Astrocyte of the cerebellum (primary cell): ENCODE results near the gene UBE2E2.

Experiments
- DNase-seq: peaks from one replicate; pipeline ENCODE4 v3.0.0-alpha.2; 2011; ENCODE audit warnings: low read depth
- H3K4me3 ChIP-seq: 2 replicates; pipeline ENCODE4 v1.5.1; 2011; ENCODE audit warnings: mild to moderate bottlenecking, low read depth, low read length, moderate library complexity
- in situ Hi-C: cut with HindIII; loops from 2 replicates; pipeline ENCODE4 v1.10.0; 2017; ENCODE audit warnings: low sequenced_read_pairs
- TF ChIP-seq, protein P1 (sequence below): IDR thresholded peaks from 2 replicates; pipeline ENCODE4 v1.5.1; 2012; ENCODE audit warnings: low read length, low read depth, moderate library complexity, mild to moderate bottlenecking; ENCODE audit errors: missing control alignments

The UBE2E2 gene

GRCh38 chr3:23241256-23241655, 38.1 kb downstream of the UBE2E2 start:
- H3K4me3 ChIP-seq, result no peak overlapping the region
- no peak for DNase-seq
- in situ Hi-C loops, result no loop called here
- TF ChIP-seq, protein P1, sequence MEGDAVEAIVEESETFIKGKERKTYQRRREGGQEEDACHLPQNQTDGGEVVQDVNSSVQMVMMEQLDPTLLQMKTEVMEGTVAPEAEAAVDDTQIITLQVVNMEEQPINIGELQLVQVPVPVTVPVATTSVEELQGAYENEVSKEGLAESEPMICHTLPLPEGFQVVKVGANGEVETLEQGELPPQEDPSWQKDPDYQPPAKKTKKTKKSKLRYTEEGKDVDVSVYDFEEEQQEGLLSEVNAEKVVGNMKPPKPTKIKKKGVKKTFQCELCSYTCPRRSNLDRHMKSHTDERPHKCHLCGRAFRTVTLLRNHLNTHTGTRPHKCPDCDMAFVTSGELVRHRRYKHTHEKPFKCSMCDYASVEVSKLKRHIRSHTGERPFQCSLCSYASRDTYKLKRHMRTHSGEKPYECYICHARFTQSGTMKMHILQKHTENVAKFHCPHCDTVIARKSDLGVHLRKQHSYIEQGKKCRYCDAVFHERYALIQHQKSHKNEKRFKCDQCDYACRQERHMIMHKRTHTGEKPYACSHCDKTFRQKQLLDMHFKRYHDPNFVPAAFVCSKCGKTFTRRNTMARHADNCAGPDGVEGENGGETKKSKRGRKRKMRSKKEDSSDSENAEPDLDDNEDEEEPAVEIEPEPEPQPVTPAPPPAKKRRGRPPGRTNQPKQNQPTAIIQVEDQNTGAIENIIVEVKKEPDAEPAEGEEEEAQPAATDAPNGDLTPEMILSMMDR, result no peak

- TF ChIP-seq, protein P1, result no peak
- no peak for DNase-seq
- H3K4me3 ChIP-seq, result no peak overlapping the region
- in situ Hi-C loops, result no loop called here
Measured at GRCh38 chr3:23242106-23242505, 39.0 kb downstream of the UBE2E2 start.

DNA sequence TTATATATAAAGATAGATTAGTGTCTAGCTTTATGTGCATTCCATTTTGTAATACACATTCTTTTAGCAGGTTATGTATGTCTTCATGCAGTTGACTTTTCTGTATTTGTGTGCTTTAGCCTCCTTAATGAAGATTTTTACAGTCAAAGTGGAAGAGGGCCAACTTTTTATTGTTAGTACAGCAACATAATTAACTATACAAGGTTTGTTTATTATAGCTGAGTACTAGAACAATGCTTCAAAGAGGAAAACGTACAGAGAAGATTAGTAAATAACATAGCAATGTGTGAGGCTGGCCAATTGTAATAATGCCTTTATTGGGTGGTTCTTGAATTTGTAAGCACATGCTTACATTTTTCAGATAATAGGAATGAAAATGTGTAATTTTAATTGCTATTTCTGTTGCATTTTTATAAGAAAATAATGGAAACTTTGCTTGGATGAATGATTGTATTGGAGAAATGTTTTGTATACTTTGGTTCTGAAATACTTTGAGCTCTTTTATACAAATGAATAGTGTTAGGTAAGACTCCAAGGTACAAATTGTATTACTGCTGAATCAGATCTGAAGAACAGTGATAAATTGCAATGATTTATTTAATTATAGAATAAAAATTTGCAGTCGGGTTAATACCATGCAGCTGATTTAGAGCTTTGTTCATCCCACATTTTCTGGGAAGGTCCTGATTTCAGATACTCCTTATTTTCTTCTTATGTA, 41.4 kb downstream of the UBE2E2 start:
- in situ Hi-C loops, result loop anchor here (5.0 kb wide), 1 partner anchor 38 kb away; no protein-coding TSS in a partner anchor
- DNase-seq, result no peak
- TF ChIP-seq, protein P1, result no peak
- no peak overlapping the region for H3K4me3 ChIP-seq

DNA sequence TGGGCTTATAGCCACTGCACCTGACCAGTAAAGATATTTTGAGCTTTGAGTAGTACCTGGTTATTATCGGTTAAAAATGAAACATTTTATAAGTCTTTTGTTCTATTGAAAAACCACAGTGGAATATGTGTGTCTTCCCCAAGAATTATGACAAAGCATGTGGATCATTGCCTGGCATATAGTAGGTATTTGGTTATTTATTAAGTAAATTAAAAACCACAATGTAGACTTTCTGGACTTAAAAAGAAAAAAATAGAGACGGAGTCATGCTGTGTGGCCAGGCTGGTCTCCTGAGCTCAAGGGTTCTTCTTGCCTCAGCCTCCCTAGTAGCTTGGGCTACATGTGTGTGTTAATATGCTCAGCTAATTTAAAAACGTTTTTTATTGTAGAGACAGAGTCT, 43.5 kb downstream of the UBE2E2 start:
- in situ Hi-C loops, result loop anchor here (5.0 kb wide), 1 partner anchor 36 kb away; no protein-coding TSS in a partner anchor
- DNase-seq, result no peak
- TF ChIP-seq, protein P1, result no peak
- H3K4me3 ChIP-seq, result no peak overlapping the region

GRCh38 chr3:23248594-23249131, 45.5 kb downstream of the UBE2E2 start:
- TF ChIP-seq, protein P1, result no peak
- DNase-seq, result no peak
- in situ Hi-C loops, result loop anchor here (5.0 kb wide), 1 partner anchor 34 kb away; no protein-coding TSS in a partner anchor
- H3K4me3 ChIP-seq, result no peak overlapping the region

- in situ Hi-C loops, result loop anchor here (5.0 kb wide), 1 partner anchor 32 kb away; no protein-coding TSS in a partner anchor
- TF ChIP-seq, protein P1, result no peak
- no peak for DNase-seq
- no peak overlapping the region for H3K4me3 ChIP-seq
Measured at GRCh38 chr3:23249961-23250360, 46.8 kb downstream of the UBE2E2 start.
